ENCODE measurements around the gene ZBTB18.

- no peak for TF ChIP-seq CTCF (IDR thresholded peaks at IDR 0.05)
- no peak for TF ChIP-seq POLR2AphosphoS5 (IDR thresholded peaks at IDR 0.05)
Observed at GRCh38 chr1:244100704-244101453, 49.8 kb downstream of the ZBTB18 start.

Measured in breast epithelium (tissue), 3 donors.